ENCODE results near the gene PSMF1. TPM values are rescaled to one million over a fixed set of nuclear protein-coding genes. Genes with fewer than 3 reads are reported as not detected.
"Not testable (repeated sequence)": the region's sequence is repeated elsewhere in the genome, so short reads cannot be mapped to it uniquely, and the experiment has no call there.

The PSMF1 gene
- total RNA-seq, 1 donor from 2014 or later = 133 TPM

- Histone ChIP-seq H3K4me2 (ENCODE audit: low read length) (no peak overlapping the region), H3K27ac (ENCODE audit: low read depth, low read length) (no peak overlapping the region), H3K79me2 (ENCODE audit: insufficient read depth, low read length) (peaks cover 6% of the 10 kb centered on the region), H3K27me3 (ENCODE audit: insufficient read depth, low read length) (no peaks in the 10 kb centered on the region), H2AFZ (ENCODE audit: low read depth, low read length) (no peak overlapping the region), H3K4me1 (ENCODE audit: insufficient read depth, low read length) (no peaks in the 10 kb centered on the region), H3K4me3 (ENCODE audit: insufficient read depth, low read depth, low read length) (no peak overlapping the region), H3K9me3 (ENCODE audit: insufficient read depth, low read depth, low read length) (no peaks in the 10 kb centered on the region), H4K20me1 (ENCODE audit: insufficient read depth, low read length) (peaks cover 33% of the 10 kb centered on the region), H3K36me3 (ENCODE audit: insufficient read depth, low read length) (peaks cover 9% of the 10 kb centered on the region), H3K9ac (ENCODE audit: low read length) (no peak overlapping the region)
- no peak for TF ChIP-seq EZH2 (IDR thresholded peaks at IDR 0.05; ENCODE audit: insufficient read depth, low read length)
- TF ChIP-seq CTCF (IDR thresholded peaks at IDR 0.05; ENCODE audit: insufficient read depth, low read depth, low read length) = no peak
- DNase-seq (ENCODE audit: low read depth) (no peak), FAIRE-seq (no peak)
- no peaks in the 10 kb centered on the region for H3K4me1 Mint-ChIP-seq (ENCODE audit: low read depth, unreplicated experiment)
- H3K9me3 Mint-ChIP-seq (ENCODE audit: unreplicated experiment) = no peaks in the 10 kb centered on the region
- no peak overlapping the region for H3K27ac Mint-ChIP-seq (ENCODE audit: unreplicated experiment)
- H3K27me3 Mint-ChIP-seq (ENCODE audit: low read depth, unreplicated experiment) = no peaks in the 10 kb centered on the region
- H3K36me3 Mint-ChIP-seq (ENCODE audit: low read depth, unreplicated experiment) = peaks cover 15% of the 10 kb centered on the region
- H3K4me3 Mint-ChIP-seq (ENCODE audit: unreplicated experiment) = no peak overlapping the region
Observed at GRCh38 chr20:1146957-1147356, 28.6 kb downstream of the PSMF1 start.

GRCh38 chr20:1149812-1150211, 31.4 kb downstream of the PSMF1 start:
- H3K4me2 ChIP-seq (ENCODE audit: low read length); H2AFZ ChIP-seq (ENCODE audit: low read depth, low read length); H3K27me3 ChIP-seq (ENCODE audit: insufficient read depth, low read length); H3K9me3 Mint-ChIP-seq (ENCODE audit: unreplicated experiment); FAIRE-seq; H3K27ac Mint-ChIP-seq (ENCODE audit: unreplicated experiment); H3K27ac ChIP-seq (ENCODE audit: low read depth, low read length); H3K4me3 Mint-ChIP-seq (ENCODE audit: unreplicated experiment); H3K27me3 Mint-ChIP-seq (ENCODE audit: low read depth, unreplicated experiment); H3K79me2 ChIP-seq (ENCODE audit: insufficient read depth, low read length); H3K4me3 ChIP-seq (ENCODE audit: insufficient read depth, low read depth, low read length); H3K4me1 Mint-ChIP-seq (ENCODE audit: low read depth, unreplicated experiment); H3K9ac ChIP-seq (ENCODE audit: low read length); H3K36me3 ChIP-seq (ENCODE audit: insufficient read depth, low read length); H3K4me1 ChIP-seq (ENCODE audit: insufficient read depth, low read length); DNase-seq (ENCODE audit: low read depth); H3K9me3 ChIP-seq (ENCODE audit: insufficient read depth, low read depth, low read length): not testable (repeated sequence)
- peaks cover 13% of the 10 kb centered on the region for H3K36me3 Mint-ChIP-seq (ENCODE audit: low read depth, unreplicated experiment)
- H4K20me1 ChIP-seq (ENCODE audit: insufficient read depth, low read length) = peaks cover 42% of the 10 kb centered on the region

- DNase-seq (ENCODE audit: low read depth) (peak; percentile 5), FAIRE-seq (no peak)
- peaks cover 6% of the 10 kb centered on the region for H3K79me2 ChIP-seq (ENCODE audit: insufficient read depth, low read length)
- H4K20me1 ChIP-seq (ENCODE audit: insufficient read depth, low read length) = peaks cover 42% of the 10 kb centered on the region
- Mint-ChIP-seq H3K36me3 (ENCODE audit: low read depth, unreplicated experiment) (peaks cover 14% of the 10 kb centered on the region), H3K9me3 (ENCODE audit: unreplicated experiment) (no peaks in the 10 kb centered on the region), H3K27me3 (ENCODE audit: low read depth, unreplicated experiment) (no peaks in the 10 kb centered on the region), H3K4me1 (ENCODE audit: low read depth, unreplicated experiment) (no peaks in the 10 kb centered on the region), H3K27ac (ENCODE audit: unreplicated experiment) (no peak overlapping the region), H3K4me3 (ENCODE audit: unreplicated experiment) (no peak overlapping the region)
- H3K36me3 ChIP-seq (ENCODE audit: insufficient read depth, low read length) = peaks cover 9% of the 10 kb centered on the region
- H3K4me2 ChIP-seq (ENCODE audit: low read length) = no peak overlapping the region
- TF ChIP-seq CTCF (IDR thresholded peaks at IDR 0.05; ENCODE audit: insufficient read depth, low read depth, low read length) = no peak
- TF ChIP-seq EZH2 (IDR thresholded peaks at IDR 0.05; ENCODE audit: insufficient read depth, low read length) = no peak
- H2AFZ ChIP-seq (ENCODE audit: low read depth, low read length) = no peak overlapping the region
- no peaks in the 10 kb centered on the region for H3K4me1 ChIP-seq (ENCODE audit: insufficient read depth, low read length)
- H3K9me3 ChIP-seq (ENCODE audit: insufficient read depth, low read depth, low read length) = no peaks in the 10 kb centered on the region
- no peak overlapping the region for H3K27ac ChIP-seq (ENCODE audit: low read depth, low read length)
- H3K9ac ChIP-seq (ENCODE audit: low read length) = no peak overlapping the region
- no peak overlapping the region for H3K4me3 ChIP-seq (ENCODE audit: insufficient read depth, low read depth, low read length)
- no peaks in the 10 kb centered on the region for H3K27me3 ChIP-seq (ENCODE audit: insufficient read depth, low read length)
Observed at GRCh38 chr20:1150218-1150617, 31.8 kb downstream of the PSMF1 start.
